GM10266 (cell line): Measurements from ENCODE around the gene SLC7A7.
"Not testable (repeated sequence)": the region's sequence is repeated elsewhere in the genome, so short reads cannot be mapped to it uniquely, and the experiment has no call there.

Experiments used
- DNase-seq: peaks from one replicate; pipeline ENCODE4 v3.0.0; 2012; ENCODE audit errors: extremely low spot score
- TF ChIP-seq, protein P1 (sequence below): IDR thresholded peaks from 2 replicates; pipeline ENCODE4 v1.5.1; 2012; ENCODE audit warnings: mild to moderate bottlenecking, low read depth; ENCODE audit not compliant: control insufficient read depth, insufficient read depth; ENCODE audit errors: missing control alignments

The SLC7A7 gene

DNA sequence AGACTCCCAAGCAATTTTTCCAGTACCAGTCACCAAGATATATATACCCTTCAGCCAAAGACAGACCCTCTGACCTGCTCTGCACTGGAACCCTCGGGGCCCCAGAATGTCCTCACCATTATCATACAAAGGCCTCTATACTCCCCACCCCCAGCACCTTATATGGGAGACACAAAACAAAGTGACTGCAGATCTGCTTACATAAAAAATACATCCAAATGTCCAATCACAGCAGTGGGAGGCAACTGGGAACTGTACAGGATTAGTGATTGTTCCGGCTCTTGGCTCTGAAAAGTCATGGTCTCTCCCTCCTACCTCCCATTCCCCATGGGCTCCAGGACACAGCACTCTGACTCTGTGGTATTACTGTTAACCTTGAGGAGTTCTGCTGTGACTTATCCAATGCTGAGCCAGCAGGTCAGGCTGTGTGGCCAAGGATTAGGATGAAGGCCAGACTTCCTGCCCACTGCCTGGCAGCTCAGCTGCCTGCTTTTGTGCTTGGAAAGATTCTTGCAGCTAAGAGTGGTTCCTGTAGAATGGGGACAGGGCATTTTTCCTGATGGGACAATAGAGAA is 35.0 kb downstream of the SLC7A7 start:
- DNase-seq: no peak
- TF ChIP-seq, protein P1, sequence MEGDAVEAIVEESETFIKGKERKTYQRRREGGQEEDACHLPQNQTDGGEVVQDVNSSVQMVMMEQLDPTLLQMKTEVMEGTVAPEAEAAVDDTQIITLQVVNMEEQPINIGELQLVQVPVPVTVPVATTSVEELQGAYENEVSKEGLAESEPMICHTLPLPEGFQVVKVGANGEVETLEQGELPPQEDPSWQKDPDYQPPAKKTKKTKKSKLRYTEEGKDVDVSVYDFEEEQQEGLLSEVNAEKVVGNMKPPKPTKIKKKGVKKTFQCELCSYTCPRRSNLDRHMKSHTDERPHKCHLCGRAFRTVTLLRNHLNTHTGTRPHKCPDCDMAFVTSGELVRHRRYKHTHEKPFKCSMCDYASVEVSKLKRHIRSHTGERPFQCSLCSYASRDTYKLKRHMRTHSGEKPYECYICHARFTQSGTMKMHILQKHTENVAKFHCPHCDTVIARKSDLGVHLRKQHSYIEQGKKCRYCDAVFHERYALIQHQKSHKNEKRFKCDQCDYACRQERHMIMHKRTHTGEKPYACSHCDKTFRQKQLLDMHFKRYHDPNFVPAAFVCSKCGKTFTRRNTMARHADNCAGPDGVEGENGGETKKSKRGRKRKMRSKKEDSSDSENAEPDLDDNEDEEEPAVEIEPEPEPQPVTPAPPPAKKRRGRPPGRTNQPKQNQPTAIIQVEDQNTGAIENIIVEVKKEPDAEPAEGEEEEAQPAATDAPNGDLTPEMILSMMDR: no peak

DNA sequence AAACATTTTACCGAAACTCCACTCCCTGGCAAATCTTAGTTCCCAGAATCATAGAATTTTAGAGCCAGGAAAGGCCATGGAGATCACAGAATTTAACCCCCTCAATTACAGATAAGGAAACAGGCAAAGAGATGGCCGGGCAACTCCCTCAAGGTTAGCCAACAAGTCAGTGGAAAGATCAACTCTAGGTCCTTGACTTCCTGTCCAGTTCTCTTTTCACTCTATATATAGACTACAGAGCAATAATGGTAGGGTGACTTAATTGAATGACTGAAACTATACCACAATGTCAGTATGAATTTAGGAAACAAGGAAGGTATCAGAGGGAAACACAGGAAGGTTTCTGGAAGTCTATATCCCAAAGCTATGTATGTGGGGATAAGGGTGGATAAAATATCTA is 37.2 kb downstream of the SLC7A7 start:
- no peak for DNase-seq
- TF ChIP-seq, protein P1: no peak

DNA sequence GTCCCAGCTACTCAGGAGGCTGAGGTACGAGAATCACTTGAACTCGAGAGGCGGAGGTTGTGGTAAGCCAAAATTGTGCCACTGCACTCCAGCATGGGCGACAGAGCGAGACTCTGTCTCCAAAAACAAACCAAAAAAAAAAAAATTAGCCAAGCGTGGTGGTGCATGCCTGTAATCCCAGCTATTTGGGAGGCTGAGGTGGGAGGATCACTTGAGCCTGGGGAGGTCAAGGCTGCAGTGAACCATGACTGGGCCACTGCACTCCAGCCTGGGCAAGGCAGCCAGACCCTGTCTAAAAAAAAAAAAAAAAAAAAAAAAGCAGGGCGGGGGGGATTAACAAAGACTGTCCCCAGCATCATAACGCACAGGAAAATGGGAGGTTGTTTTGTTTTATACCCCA is 38.4 kb downstream of the SLC7A7 start:
- not testable (repeated sequence) for DNase-seq

DNA sequence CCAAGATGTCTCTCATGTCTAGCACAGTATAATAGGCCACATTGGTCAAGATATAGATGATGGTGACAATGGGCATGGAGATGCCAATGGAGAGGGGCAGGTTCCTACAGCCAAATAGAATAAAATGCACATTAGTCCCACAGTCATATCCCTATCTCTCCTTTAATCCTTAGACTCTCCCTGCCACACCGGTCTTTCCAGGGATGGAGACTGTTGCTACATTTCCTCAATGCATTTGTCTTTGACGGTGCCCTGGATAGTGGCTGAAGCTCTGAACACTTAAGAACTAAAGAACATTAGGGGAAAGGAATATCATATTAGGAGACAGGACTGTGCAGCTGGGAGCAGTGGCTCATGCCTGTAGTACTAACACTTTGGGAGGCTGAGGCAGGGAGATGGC is 39.0 kb downstream of the SLC7A7 start:
- TF ChIP-seq, protein P1: no peak
- no peak for DNase-seq

DNA sequence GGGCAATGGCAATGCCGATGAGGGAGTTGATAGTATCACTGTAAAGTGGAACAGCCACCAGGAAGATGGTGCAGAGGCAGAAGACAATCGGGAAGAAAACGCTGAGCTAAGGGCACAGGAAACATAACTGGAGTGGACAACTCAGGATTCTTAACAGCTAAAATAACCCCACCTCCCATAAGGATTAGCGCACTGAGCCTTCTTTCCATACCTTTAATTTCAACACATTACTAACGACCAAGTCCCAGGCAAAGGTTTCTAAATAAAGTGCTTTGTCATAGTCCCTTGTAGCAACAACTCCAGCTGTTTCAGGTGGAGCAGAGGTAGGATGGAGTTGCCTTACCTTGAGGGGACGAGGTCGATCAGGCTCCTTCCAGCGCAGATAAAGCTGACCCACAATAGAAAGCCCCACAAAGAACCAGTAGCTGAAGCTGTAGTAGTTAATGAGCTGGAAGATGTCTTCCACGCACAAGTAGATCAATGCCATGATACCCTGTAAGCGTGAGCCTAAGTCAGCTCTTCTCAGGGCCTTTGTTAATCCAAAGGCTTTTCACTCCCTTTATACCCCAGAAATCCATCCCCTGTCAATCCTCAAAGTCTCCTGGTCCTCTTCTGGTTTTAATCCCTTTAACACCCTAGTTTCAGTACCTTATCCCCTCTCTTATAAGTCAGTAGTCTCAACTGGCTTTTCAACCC is 41.1 kb downstream of the SLC7A7 start:
- TF ChIP-seq, protein P1: no peak

DNA sequence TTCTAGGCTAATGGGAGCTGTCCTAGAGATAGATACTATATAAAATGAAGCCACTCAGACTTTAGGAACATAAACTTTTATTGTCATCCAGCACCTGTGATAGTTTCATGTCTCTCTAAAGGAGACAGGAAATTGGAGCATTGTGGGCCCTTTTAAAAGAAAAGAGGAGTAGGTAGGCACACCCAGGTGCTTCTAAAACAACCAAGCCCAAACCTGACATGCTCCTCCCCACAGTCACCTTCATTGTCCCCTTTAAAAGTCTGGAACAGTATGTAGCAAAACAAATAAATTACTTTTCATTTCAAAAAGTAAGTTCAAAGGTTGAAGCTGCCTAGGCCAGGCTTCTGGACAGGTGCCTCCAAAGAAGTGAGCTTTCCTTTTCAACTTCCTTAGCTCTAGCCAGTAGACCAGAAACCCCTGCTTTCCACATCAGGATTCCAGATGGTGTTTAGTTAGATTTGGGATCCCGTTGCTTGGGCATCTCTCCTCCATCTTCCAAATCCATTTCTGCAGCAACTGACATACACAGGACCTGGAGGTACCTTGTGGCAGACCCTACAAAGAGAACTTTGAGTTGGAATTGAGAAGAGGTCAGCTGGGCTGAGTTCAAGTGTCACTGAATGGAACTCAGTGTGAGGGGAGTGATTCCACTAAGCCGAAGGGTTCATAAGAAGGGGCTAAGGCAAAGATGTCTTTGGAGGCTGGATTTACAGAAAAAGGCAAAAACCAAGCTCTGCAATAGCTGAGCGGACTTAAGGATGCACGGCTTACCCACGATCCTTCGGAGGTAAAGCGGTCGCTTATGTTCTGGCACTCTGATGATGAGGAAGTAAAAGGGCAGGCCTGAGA is 41.8 kb downstream of the SLC7A7 start:
- TF ChIP-seq, protein P1: no peak
- DNase-seq: no peak

More for the DNA sequence above, 41.1 kb downstream of the SLC7A7 start:
- DNase-seq: no peak

DNA sequence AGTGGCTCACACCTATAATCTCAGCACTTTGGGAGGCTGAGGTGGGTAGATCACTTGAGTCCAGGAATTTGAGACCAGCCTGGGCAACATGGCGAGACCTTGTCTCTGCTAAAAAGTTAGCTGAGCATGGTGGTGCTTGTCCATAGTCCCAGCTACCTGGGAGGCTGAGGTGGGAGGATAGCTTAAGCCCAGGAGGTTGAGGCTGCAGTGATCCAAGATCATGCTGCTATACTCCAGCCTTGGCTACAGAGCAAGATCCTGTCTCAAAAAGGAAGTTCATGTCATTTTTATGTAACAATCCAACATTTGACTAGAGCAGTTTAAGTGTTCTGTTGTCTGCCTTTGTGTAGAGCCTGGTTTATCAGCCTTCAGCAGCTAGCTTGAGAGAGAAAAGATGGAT is 42.5 kb downstream of the SLC7A7 start:
- TF ChIP-seq, protein P1: no peak
- DNase-seq: no peak
